A549 treated with AZD2906 at 1 μM for 4 hours (cell line): ENCODE measurements around the gene EXD2. TPM values are rescaled to one million over a fixed set of nuclear protein-coding genes. Genes with fewer than 3 reads are reported as not detected.

ENCODE experiments used
- total RNA-seq: library from RNA; stranded (reverse); fragments of 200-300 nt; extraction: Qiagen RNA extraction; gene quantifications from 5 replicates; pipeline ENCODE4 v1.2.3, GENCODE V29; 2022

Gene EXD2
- total RNA-seq: 11.8 to 14.0 TPM (median 12.8 TPM) in 5 replicates

GRCh38 chr14:69191340-69192111 is at the start of gene EXD2:
Gene EXD2, plus strand, starts transcription at chr14:69191498. Its CDS starts 17,973 bp downstream, at chr14:69209471.

GRCh38 chr14:69152902-69153151 is 38.5 kb upstream of the EXD2 start, which contains the start of gene DCAF5:
Gene DCAF5, minus strand, starts transcription at chr14:69153119. Its CDS starts 141 bp downstream, at chr14:69152978.

GRCh38 chr14:69259527-69260189 is 68.4 kb downstream of the EXD2 start, which contains the start of gene GALNT16:
Gene GALNT16, plus strand, starts transcription at chr14:69260158. Its CDS starts 133 bp downstream, at chr14:69260291.

Other genes starting within 250 kb of the EXD2 start
- 192 to 219 TPM (median 214 TPM) in 5 replicates for gene ACTN1, start 212.2 kb upstream of the EXD2 start, total RNA-seq
- 15.0 to 18.4 TPM (median 17.0 TPM) in 5 replicates for gene DCAF5, start 38.4 kb upstream of the EXD2 start, total RNA-seq
- gene GALNT16, start 68.7 kb downstream of the EXD2 start, total RNA-seq: 2.6 to 3.1 TPM (median 2.7 TPM) in 5 replicates
- 301 to 329 TPM (median 315 TPM) in 5 replicates for gene ERH, start 206.8 kb downstream of the EXD2 start, total RNA-seq
- 36.4 to 45.4 TPM (median 36.8 TPM) in 5 replicates for gene SLC39A9, start 207.2 kb downstream of the EXD2 start, total RNA-seq